HEK293 (cell line): ENCODE data around the gene PFKM.

Experiments used
- CTCF ChIA-PET: fragments of 350-600 bp; formaldehyde crosslinking; extraction: SDS; loops from one replicate; lab custom pipeline; 2021; ENCODE audit warnings: antibody characterized with exemption; lab: Yijun Ruan, JAX
- POLR2A ChIA-PET: fragments of 300-600 bp; formaldehyde crosslinking; extraction: SDS; loops from one replicate; lab custom pipeline; 2020; ENCODE audit warnings: antibody characterized with exemption, inconsistent platforms; lab: Yijun Ruan, JAX
- H3K27ac ChIP-seq: fragments of 200-500 bp; sonication (Bioruptor generic); 2 replicates; pipeline ENCODE4 v1.5.1; 2014; ENCODE audit warnings: low read depth, low read length, control low read depth, inconsistent platforms; ENCODE audit errors: extremely low read depth
- H3K36me3 ChIP-seq, 2 experiments: fragments of 200-500 bp in 1 of 2; sonication (Bioruptor generic) in 1 of 2; 1 replicate in 1 of 2; 2 replicates in 1 of 2; pipeline ENCODE4 v1.5.1; 2014 to 2017; ENCODE audit warnings: inconsistent platforms in 2 of 2, low read length in 2 of 2; ENCODE audit not compliant: control insufficient read depth in 2 of 2, insufficient read depth in 1 of 2
- H3K4me1 ChIP-seq: fragments of 200-500 bp; sonication (Bioruptor generic); 2 replicates; pipeline ENCODE4 v1.5.1; 2014; ENCODE audit warnings: mild to moderate bottlenecking, low read length, inconsistent platforms; ENCODE audit not compliant: control insufficient read depth, insufficient read depth
- H3K4me3 ChIP-seq: 2 replicates; pipeline ENCODE4 v1.5.1; 2011; ENCODE audit warnings: low read depth, mild to moderate bottlenecking, control low read depth, low read length, moderate library complexity
- H3K9me3 ChIP-seq: fragments of 200-500 bp; sonication (Bioruptor generic); 2 replicates; pipeline ENCODE4 v1.5.1; 2014; ENCODE audit warnings: low read depth, low read length, inconsistent platforms; ENCODE audit not compliant: control insufficient read depth, insufficient read depth
- EGR2 ChIP-seq: fragments of 450-650 bp; formaldehyde crosslinking; IDR thresholded peaks from 2 replicates; pipeline ENCODE4 v1.5.1; 2016; ENCODE audit warnings: low read depth, missing biosample characterization, missing genetic modification characterization
- KLF9 ChIP-seq: fragments of 450-650 bp; formaldehyde crosslinking; IDR thresholded peaks from 2 replicates; pipeline ENCODE4 v1.5.1; 2016; ENCODE audit warnings: missing biosample characterization, missing genetic modification characterization, low read depth
- MEIS1 ChIP-seq: sonication (generic); formaldehyde crosslinking; IDR thresholded peaks from 2 replicates; pipeline ENCODE4 v1.8.1; 2022; ENCODE audit warnings: missing genetic modification reagents, mild to moderate bottlenecking, borderline replicate concordance
- OSR2 ChIP-seq: fragments of 450-650 bp; formaldehyde crosslinking; IDR thresholded peaks from 2 replicates; pipeline ENCODE4 v1.5.1; 2016; ENCODE audit warnings: missing biosample characterization, missing genetic modification characterization
- SP7 ChIP-seq: fragments of 450-650 bp; formaldehyde crosslinking; IDR thresholded peaks from 2 replicates; pipeline ENCODE4 v1.5.1; 2016; ENCODE audit warnings: missing biosample characterization, missing genetic modification characterization
- ZBTB7A ChIP-seq: fragments of 450-650 bp; formaldehyde crosslinking; IDR thresholded peaks from 2 replicates; pipeline ENCODE4 v1.5.1; 2016; ENCODE audit warnings: low read depth, missing biosample characterization, missing genetic modification characterization
- ZFP37 ChIP-seq: fragments of 450-650 bp; formaldehyde crosslinking; IDR thresholded peaks from 2 replicates; pipeline ENCODE4 v1.5.1; 2016; ENCODE audit warnings: missing biosample characterization, missing genetic modification characterization
- ZNF112 ChIP-seq: fragments of 450-650 bp; formaldehyde crosslinking; IDR thresholded peaks from 2 replicates; pipeline ENCODE4 v1.5.0; 2017; ENCODE audit warnings: missing biosample characterization, missing genetic modification characterization
- ZNF114 ChIP-seq: fragments of 450-650 bp; formaldehyde crosslinking; IDR thresholded peaks from 2 replicates; pipeline ENCODE4 v1.5.0; 2017; ENCODE audit warnings: missing biosample characterization, missing genetic modification characterization
- ZNF140 ChIP-seq: fragments of 450-650 bp; formaldehyde crosslinking; IDR thresholded peaks from 2 replicates; pipeline ENCODE4 v1.5.1; 2016; ENCODE audit warnings: missing biosample characterization, missing genetic modification characterization
- ZNF223 ChIP-seq: fragments of 450-650 bp; formaldehyde crosslinking; IDR thresholded peaks from 2 replicates; pipeline ENCODE4 v1.5.1; 2016; ENCODE audit warnings: missing biosample characterization, missing genetic modification characterization
- ZNF274 ChIP-seq, 2 experiments: fragments of 200-500 bp in 1 of 2; fragments of 450-650 bp in 1 of 2; sonication (Bioruptor generic) in 1 of 2; formaldehyde crosslinking in 1 of 2; IDR thresholded peaks; 2 replicates each; pipeline versions ENCODE4 v1.5.1 to v1.6.1; 2014 to 2016; ENCODE audit warnings: borderline replicate concordance in 1 of 2, inconsistent platforms in 1 of 2, low read length in 1 of 2, missing biosample characterization in 1 of 2, missing genetic modification characterization in 1 of 2
- ZNF394 ChIP-seq: fragments of 450-650 bp; formaldehyde crosslinking; IDR thresholded peaks from 2 replicates; pipeline ENCODE4 v1.5.1; 2016; ENCODE audit warnings: missing biosample characterization, missing genetic modification characterization, mild to moderate bottlenecking, moderate library complexity, borderline replicate concordance
- ZNF548 ChIP-seq: fragments of 450-650 bp; formaldehyde crosslinking; IDR thresholded peaks from 2 replicates; pipeline ENCODE4 v1.5.1; 2016; ENCODE audit warnings: missing biosample characterization, missing genetic modification characterization
- ZNF561 ChIP-seq: fragments of 450-650 bp; IDR thresholded peaks from 2 replicates; pipeline ENCODE4 v1.5.1; 2018; ENCODE audit warnings: missing biosample characterization, missing genetic modification characterization, borderline replicate concordance
- ZNF585B ChIP-seq: fragments of 450-650 bp; formaldehyde crosslinking; IDR thresholded peaks from 2 replicates; pipeline ENCODE4 v1.5.1; 2016; ENCODE audit warnings: missing biosample characterization, missing genetic modification characterization
- ZNF624 ChIP-seq: fragments of 450-650 bp; formaldehyde crosslinking; IDR thresholded peaks from 2 replicates; pipeline ENCODE4 v1.5.1; 2017; ENCODE audit warnings: missing biosample characterization, missing genetic modification characterization
- ZNF707 ChIP-seq: fragments of 450-650 bp; formaldehyde crosslinking; IDR thresholded peaks from 2 replicates; pipeline ENCODE4 v1.5.1; 2016; ENCODE audit warnings: missing biosample characterization, missing genetic modification characterization
- ZNF76 ChIP-seq: fragments of 450-650 bp; formaldehyde crosslinking; IDR thresholded peaks from 2 replicates; pipeline ENCODE4; 2016; ENCODE audit warnings: low read depth, missing biosample characterization, missing genetic modification characterization, borderline replicate concordance
- ZXDB ChIP-seq: fragments of 450-650 bp; formaldehyde crosslinking; IDR thresholded peaks from 2 replicates; pipeline ENCODE4 v1.5.1; 2016; ENCODE audit warnings: missing biosample characterization, missing genetic modification characterization
- TF ChIP-seq, protein P1 (sequence below): fragments of 450-650 bp; formaldehyde crosslinking; IDR thresholded peaks from 2 replicates; pipeline ENCODE4 v1.5.1; 2017; ENCODE audit warnings: missing biosample characterization, mild to moderate bottlenecking, missing genetic modification characterization, moderate library complexity
- TF ChIP-seq, protein P2 (sequence below): fragments of 450-650 bp; IDR thresholded peaks from 2 replicates; pipeline ENCODE4 v1.5.1; 2018; ENCODE audit warnings: missing biosample characterization, missing genetic modification characterization
- TF ChIP-seq, protein P3 (sequence below): fragments of 450-650 bp; formaldehyde crosslinking; IDR thresholded peaks from 2 replicates; pipeline ENCODE4 v1.5.1; 2016; ENCODE audit warnings: missing biosample characterization, missing genetic modification characterization
- TF ChIP-seq, protein P4 (sequence below): fragments of 450-650 bp; formaldehyde crosslinking; IDR thresholded peaks from 2 replicates; pipeline ENCODE4 v1.5.1; 2016; ENCODE audit warnings: missing biosample characterization, missing genetic modification characterization
- TF ChIP-seq, protein P5 (sequence below): fragments of 450-650 bp; formaldehyde crosslinking; optimal IDR thresholded peaks from 2 replicates; pipeline ENCODE3; 2016; ENCODE audit warnings: missing biosample characterization, mild to moderate bottlenecking, missing genetic modification characterization

PFKM gene

DNA sequence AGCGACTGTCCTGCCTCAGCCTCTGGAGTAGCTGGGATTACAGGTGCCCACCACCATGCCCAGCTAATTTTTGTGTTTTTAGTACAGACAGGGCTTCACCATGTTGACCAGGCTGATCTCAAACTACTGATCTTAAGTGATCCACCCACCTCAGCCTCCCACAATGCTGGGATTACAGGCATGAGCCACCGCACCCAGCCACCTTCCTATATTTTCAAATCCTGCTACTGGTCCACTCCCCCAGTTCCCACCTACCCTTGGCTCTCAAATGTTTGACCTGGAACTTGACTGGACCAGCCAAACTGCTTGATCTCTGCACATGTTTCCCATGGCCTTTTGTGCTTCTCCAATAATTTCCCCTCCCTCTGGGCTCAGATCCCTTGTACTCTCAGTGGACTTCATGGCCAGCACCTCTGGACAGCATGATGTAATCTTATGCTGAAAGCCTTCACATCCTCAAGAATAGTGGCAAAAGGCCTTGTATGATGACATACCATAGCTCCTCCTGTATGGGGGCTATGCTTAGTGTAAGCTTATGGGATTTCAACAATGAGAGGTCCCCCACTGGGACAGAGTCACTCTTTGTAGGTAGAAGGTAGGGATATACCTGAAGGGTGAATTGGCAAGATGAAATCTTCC is 61.8 kb downstream of the PFKM start (continued):
- TF ChIP-seq EGR2 (tag by site-specific recombination) = peak; percentile 87
- peak; percentile 23; the same call in 1 of the 2 replicates for TF ChIP-seq ZNF394
- TF ChIP-seq, protein P1, sequence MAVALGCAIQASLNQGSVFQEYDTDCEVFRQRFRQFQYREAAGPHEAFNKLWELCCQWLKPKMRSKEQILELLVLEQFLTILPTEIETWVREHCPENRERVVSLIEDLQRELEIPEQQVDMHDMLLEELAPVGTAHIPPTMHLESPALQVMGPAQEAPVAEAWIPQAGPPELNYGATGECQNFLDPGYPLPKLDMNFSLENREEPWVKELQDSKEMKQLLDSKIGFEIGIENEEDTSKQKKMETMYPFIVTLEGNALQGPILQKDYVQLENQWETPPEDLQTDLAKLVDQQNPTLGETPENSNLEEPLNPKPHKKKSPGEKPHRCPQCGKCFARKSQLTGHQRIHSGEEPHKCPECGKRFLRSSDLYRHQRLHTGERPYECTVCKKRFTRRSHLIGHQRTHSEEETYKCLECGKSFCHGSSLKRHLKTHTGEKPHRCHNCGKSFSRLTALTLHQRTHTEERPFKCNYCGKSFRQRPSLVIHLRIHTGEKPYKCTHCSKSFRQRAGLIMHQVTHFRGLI (tag by site-specific recombination) = no peak
- TF ChIP-seq MEIS1 = no peak
- no peak for TF ChIP-seq ZNF624
- no peak for TF ChIP-seq ZNF585B (tag by site-specific recombination)
- no peak for TF ChIP-seq ZFP37 (tag by site-specific recombination)
- no peak for TF ChIP-seq ZBTB7A (tag by site-specific recombination)

DNA sequence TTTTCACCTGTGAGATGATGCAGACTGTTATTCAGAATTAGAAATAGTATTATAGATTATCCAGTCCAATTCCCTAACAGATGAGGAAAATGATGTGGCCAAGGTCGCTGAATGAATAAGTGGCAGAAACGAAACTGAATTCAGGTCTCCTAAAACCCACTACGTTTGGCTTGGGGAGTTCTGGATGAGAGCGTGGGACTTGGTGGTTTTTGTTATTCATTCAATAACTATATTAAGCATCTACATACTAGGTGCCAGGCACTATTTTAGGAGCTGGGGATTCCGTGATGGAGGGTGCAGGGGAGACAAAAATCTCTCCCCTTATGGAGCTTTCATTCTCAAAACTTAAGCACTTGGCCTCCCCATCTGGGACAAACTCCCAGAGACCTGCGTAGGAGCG is 63.5 kb downstream of the PFKM start:
- CTCF ChIA-PET = interaction anchor here (0.6 to 1.6 kb wide), 12 partner anchors 11 to 472 kb away, joined by 3 to 6 read pairs (median 3); no protein-coding TSS in a partner anchor
- no peak overlapping the region for H3K27ac ChIP-seq
- POLR2A ChIA-PET = interaction anchor here (0.8 to 1.4 kb wide), 3 partner anchors 14 to 25 kb away, joined by 4 to 9 read pairs (median 5); partner anchors contain the start of gene ASB8
- no peaks in the 10 kb centered on the region for H3K9me3 ChIP-seq
- TF ChIP-seq ZXDB (tag by site-specific recombination) (no peak), ZNF76 (tag by site-specific recombination) (no peak), OSR2 (tag by site-specific recombination) (no peak)
- TF ChIP-seq, protein P2, sequence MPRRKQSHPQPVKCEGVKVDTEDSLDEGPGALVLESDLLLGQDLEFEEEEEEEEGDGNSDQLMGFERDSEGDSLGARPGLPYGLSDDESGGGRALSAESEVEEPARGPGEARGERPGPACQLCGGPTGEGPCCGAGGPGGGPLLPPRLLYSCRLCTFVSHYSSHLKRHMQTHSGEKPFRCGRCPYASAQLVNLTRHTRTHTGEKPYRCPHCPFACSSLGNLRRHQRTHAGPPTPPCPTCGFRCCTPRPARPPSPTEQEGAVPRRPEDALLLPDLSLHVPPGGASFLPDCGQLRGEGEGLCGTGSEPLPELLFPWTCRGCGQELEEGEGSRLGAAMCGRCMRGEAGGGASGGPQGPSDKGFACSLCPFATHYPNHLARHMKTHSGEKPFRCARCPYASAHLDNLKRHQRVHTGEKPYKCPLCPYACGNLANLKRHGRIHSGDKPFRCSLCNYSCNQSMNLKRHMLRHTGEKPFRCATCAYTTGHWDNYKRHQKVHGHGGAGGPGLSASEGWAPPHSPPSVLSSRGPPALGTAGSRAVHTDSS = no peak
- TF ChIP-seq, protein P3, sequence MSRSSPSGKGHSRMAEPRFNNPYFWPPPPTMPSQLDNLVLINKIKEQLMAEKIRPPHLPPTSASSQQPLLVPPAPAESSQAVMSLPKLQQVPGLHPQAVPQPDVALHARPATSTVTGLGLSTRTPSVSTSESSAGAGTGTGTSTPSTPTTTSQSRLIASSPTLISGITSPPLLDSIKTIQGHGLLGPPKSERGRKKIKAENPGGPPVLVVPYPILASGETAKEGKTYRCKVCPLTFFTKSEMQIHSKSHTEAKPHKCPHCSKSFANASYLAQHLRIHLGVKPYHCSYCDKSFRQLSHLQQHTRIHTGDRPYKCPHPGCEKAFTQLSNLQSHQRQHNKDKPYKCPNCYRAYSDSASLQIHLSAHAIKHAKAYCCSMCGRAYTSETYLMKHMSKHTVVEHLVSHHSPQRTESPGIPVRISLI = no peak
- peak overlapping the region; percentile 41 for H3K4me3 ChIP-seq
- H3K36me3 ChIP-seq = no peaks in the 10 kb centered on the region
- no peaks in the 10 kb centered on the region for H3K4me1 ChIP-seq

DNA sequence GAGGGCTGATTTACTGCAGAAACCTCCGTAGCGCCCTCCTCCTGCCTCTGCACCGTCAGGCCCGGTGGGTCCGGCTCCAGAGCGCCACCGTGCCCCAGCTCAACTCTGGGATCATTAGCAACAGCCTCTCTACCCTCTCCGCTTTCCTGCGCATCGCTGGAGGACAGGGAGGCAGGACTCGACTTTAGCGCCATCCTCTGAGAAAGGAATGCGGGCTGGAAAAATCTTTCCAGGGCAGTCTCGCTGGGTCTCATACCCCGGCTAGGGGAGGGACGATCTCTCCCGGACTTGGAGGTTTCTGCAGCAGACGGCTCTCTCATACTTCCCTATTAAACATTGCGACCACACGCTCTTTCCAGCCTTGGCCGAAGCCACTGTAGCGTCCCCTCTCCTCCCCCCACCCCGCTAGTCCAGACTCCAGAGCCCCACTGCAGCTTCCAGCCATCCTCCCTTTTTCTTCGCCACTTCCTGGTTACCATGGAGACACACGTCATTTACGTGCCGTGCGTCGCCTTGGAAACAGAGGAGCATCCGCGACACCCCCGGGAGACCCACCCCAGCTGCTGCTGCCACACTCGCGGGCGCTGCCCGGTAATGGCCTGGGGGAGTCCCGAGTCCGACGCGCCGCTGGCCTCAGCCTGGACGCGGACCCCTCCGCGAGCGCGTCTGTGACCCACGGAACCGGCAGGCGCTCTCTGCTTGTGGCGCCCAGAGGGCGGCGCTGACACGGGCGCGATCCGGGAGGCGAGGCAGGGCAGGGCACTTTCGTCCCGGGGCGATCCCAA is 64.1 kb downstream of the PFKM start, which contains the start of gene CCDC184:
Gene CCDC184, plus strand, starts transcription at position 554 of the 785 bp plus-strand sequence. CDS start 479 bp downstream, outside the sequence.
- POLR2A ChIA-PET = interaction anchor here (0.8 to 1.4 kb wide), 3 partner anchors 14 to 26 kb away, joined by 4 to 9 read pairs (median 5); partner anchors contain the start of gene ASB8
- no peak within 1 kb of the TSS for H3K27ac ChIP-seq
- no peaks in the 10 kb centered on the region for H3K36me3 ChIP-seq
- no peaks in the 10 kb centered on the region for H3K9me3 ChIP-seq
- H3K4me1 ChIP-seq = no peaks in the 10 kb centered on the region
- H3K4me3 ChIP-seq = peak within 1 kb of the TSS; percentile 41
- CTCF ChIA-PET = interaction anchor here (0.5 to 1.6 kb wide), 13 partner anchors 12 to 473 kb away, joined by 3 to 6 read pairs (median 3); no protein-coding TSS in a partner anchor
- TF ChIP-seq KLF9 (tag by site-specific recombination) (0 out of 2 replicates have a peak, but pooled peaks have one; percentile 11), SP7 (peak; percentile 54), ZNF707 (tag by site-specific recombination) (no peak), ZNF112 (tag by site-specific recombination) (no peak), ZNF548 (no peak), ZNF223 (no peak), ZNF561 (tag by site-specific recombination) (no peak), ZNF140 (no peak), ZXDB (tag by site-specific recombination) (0 out of 2 replicates have a peak, but pooled peaks have one; percentile 49), ZNF274 (IDR thresholded peaks at IDR 0.05; ENCODE audit: low read length) (no peak), ZNF274 (tag by site-specific recombination; IDR thresholded peaks at IDR 0.05; ENCODE audit: borderline replicate concordance) (no peak), ZNF114 (no peak)
- TF ChIP-seq, protein P4, sequence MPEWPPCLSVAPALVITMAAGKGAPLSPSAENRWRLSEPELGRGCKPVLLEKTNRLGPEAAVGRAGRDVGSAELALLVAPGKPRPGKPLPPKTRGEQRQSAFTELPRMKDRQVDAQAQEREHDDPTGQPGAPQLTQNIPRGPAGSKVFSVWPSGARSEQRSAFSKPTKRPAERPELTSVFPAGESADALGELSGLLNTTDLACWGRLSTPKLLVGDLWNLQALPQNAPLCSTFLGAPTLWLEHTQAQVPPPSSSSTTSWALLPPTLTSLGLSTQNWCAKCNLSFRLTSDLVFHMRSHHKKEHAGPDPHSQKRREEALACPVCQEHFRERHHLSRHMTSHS (tag by site-specific recombination) = no peak
- TF ChIP-seq, protein P5, sequence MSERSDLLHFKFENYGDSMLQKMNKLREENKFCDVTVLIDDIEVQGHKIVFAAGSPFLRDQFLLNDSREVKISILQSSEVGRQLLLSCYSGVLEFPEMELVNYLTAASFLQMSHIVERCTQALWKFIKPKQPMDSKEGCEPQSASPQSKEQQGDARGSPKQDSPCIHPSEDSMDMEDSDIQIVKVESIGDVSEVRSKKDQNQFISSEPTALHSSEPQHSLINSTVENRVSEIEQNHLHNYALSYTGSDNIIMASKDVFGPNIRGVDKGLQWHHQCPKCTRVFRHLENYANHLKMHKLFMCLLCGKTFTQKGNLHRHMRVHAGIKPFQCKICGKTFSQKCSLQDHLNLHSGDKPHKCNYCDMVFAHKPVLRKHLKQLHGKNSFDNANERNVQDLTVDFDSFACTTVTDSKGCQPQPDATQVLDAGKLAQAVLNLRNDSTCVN (tag by site-specific recombination) = peak; percentile 73
